PC-3 (cell line): Measurements from ENCODE around the gene PSMB7. TPM values are rescaled to one million over a fixed set of nuclear protein-coding genes. Genes with fewer than 3 reads are reported as not detected.

Source experiments
- ATAC-seq: fragments of 200-7000 bp; cut with Tn5 transposase; 2 replicates; pipeline ENCODE4 v1.9.1; 2020; ENCODE audit warnings: mild to moderate bottlenecking, moderate library complexity
- BruUV-seq: library from RNA; stranded (reverse); fragments of 400-500 nt; replicated peaks from 2 replicates; lab custom pipeline; 2021; lab: Mats Ljungman, UMichigan
- CTCF ChIA-PET: fragments of 300-600 bp; sonication (Branson Sonifier 250); formaldehyde crosslinking; loops from one replicate; lab custom pipeline; 2022; ENCODE audit warnings: antibody characterized with exemption; lab: Charles Lee
- POLR2A ChIA-PET: fragments of 300-600 bp; sonication (Branson Sonifier 250); formaldehyde crosslinking; loops from one replicate; lab custom pipeline; 2022; ENCODE audit warnings: antibody characterized with exemption; ENCODE audit not compliant: unreplicated experiment; lab: Charles Lee
- DNase-seq: peaks from one replicate; pipeline ENCODE4 v3.0.0-alpha.2; 2015
- H2AFZ ChIP-seq: fragments of 300-600 bp; sonication (generic); 2 replicates; pipeline ENCODE4 v1.6.0; 2016; ENCODE audit warnings: antibody characterized with exemption, low read length
- H3F3A ChIP-seq: fragments of 300-600 bp; sonication (generic); one replicate; pipeline ENCODE4 v1.6.0; 2017; ENCODE audit warnings: antibody characterized with exemption, low read length, control low read depth, mild to moderate bottlenecking; ENCODE audit not compliant: unreplicated experiment
- H3K27ac ChIP-seq: fragments of 300-600 bp; sonication (generic); 2 replicates; pipeline ENCODE4 v1.5.1; 2016; ENCODE audit warnings: mild to moderate bottlenecking, low read length
- H3K27me3 ChIP-seq: fragments of 300-600 bp; sonication (generic); 2 replicates; pipeline ENCODE4 v1.6.1; 2016; ENCODE audit warnings: low read length, mixed read lengths
- H3K36me3 ChIP-seq: fragments of 300-600 bp; sonication (generic); 2 replicates; pipeline ENCODE4 v1.6.1; 2016; ENCODE audit warnings: low read depth, mixed run types, low read length, mixed read lengths
- H3K4me1 ChIP-seq: fragments of 300-600 bp; sonication (generic); 2 replicates; pipeline ENCODE4 v1.5.1; 2016; ENCODE audit warnings: low read length; ENCODE audit not compliant: insufficient read depth
- H3K4me2 ChIP-seq: fragments of 300-600 bp; sonication (generic); 2 replicates; pipeline ENCODE4 v1.6.0; 2016; ENCODE audit warnings: low read length
- H3K4me3 ChIP-seq: fragments of 300-600 bp; sonication (generic); 2 replicates; pipeline ENCODE4 v1.5.1; 2016; ENCODE audit warnings: mild to moderate bottlenecking, low read length, mixed read lengths
- H3K79me2 ChIP-seq: fragments of 300-600 bp; sonication (generic); 2 replicates; pipeline ENCODE4 v1.6.1; 2017; ENCODE audit warnings: low read length, mixed read lengths
- H3K9ac ChIP-seq: fragments of 300-600 bp; sonication (generic); 2 replicates; pipeline ENCODE4 v1.6.0; 2016; ENCODE audit warnings: mild to moderate bottlenecking, low read length
- H3K9me2 ChIP-seq: fragments of 300-600 bp; sonication (generic); replicated peaks from 2 replicates; pipeline ENCODE4 v1.6.1; 2016; ENCODE audit warnings: mixed run types, low read length, mixed read lengths
- H3K9me3 ChIP-seq: fragments of 300-600 bp; sonication (generic); 2 replicates; pipeline ENCODE4 v1.6.1; 2016; ENCODE audit warnings: low read length, mixed read lengths
- H4K20me1 ChIP-seq: fragments of 300-600 bp; sonication (generic); 2 replicates; pipeline ENCODE4 v1.6.1; 2016; ENCODE audit warnings: low read length, mixed read lengths
- EZH2 ChIP-seq: fragments of 300-600 bp; sonication (generic); IDR thresholded peaks from one replicate; pipeline ENCODE4 v1.6.1; 2017; ENCODE audit warnings: antibody characterized with exemption, mild to moderate bottlenecking, low read length; ENCODE audit not compliant: unreplicated experiment
- EZH2phosphoT487 ChIP-seq: fragments of 300-600 bp; sonication (generic); IDR thresholded peaks from 2 replicates; pipeline ENCODE4 v1.6.1; 2018; ENCODE audit warnings: mild to moderate bottlenecking, antibody characterized with exemption, low read length, borderline replicate concordance
- intact Hi-C: fragments of 100-400 bp; cut with micrococcal nuclease; formaldehyde crosslinking; loops from 2 replicates; pipeline ENCODE4 v1.9.0; 2023
- total RNA-seq: library from RNA; depleted of rRNA; stranded (reverse); fragments of >200 nt; gene quantifications from 2 replicates; pipeline ENCODE4 v1.2.3, GENCODE V29; 2014
- TF ChIP-seq, protein P1 (sequence below): fragments of 300-600 bp; sonication (generic); conservative IDR thresholded peaks from 2 replicates; pipeline ENCODE4 v1.5.1; 2017; ENCODE audit warnings: antibody characterized with exemption, low read depth, mild to moderate bottlenecking, low read length

PSMB7 gene
- total RNA-seq, 1 experiment from 2014 or later: 372 TPM

DNA sequence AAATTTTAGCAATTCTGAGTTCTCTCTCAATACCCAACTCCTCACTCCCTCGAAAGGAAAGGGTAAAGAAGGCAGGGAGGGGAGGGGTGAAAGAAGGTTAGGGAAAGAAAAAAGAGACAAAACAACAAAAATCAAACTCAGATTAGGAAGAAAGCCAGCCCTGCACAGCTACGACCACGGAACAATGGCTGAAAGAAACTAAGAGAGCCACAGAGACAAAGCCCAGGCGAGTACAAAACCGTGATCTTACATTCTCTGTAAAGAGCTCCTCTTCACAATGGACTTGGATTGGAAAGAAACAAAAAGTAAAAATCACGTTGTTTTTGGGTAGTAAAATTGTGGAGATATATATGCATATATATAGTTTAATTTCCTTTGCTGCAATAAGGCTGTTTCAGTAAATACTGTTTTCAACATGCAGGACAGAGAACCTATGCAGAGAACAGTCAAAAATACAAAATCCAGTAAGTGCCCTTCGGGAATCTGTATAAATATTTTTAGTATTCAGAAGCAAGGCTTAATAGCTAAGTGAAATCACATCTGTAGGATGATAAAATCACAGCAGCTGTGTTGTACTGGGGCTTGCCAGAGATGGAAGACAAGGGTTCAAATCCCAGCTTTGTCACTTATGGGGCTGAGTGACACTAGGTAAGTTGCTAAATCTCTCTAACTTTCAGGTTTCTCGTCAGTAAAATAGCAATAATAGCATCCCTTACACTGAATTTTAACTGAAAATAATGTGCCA, 16.9 kb downstream of the PSMB7 start:
- intact Hi-C loops: loop anchor here (10.0 kb wide), 1 partner anchor 274 kb away; no protein-coding TSS in a partner anchor
- Histone ChIP-seq H3K36me3 (peaks cover 47% of the 10 kb centered on the region), H3K79me2 (peaks cover 97% of the 10 kb centered on the region), H3K27me3 (no peaks in the 10 kb centered on the region), H3K4me1 (peaks cover 12% of the 10 kb centered on the region), H3K4me3 (no peak overlapping the region), H3K9me2 (no peaks in the 10 kb centered on the region), H3K27ac (no peak overlapping the region), H3F3A (no peaks in the 10 kb centered on the region), H3K9ac (no peak overlapping the region), H3K9me3 (no peaks in the 10 kb centered on the region), H4K20me1 (peaks cover 32% of the 10 kb centered on the region), H2AFZ (no peak overlapping the region), H3K4me2 (no peak overlapping the region)
- TF ChIP-seq, protein P1, sequence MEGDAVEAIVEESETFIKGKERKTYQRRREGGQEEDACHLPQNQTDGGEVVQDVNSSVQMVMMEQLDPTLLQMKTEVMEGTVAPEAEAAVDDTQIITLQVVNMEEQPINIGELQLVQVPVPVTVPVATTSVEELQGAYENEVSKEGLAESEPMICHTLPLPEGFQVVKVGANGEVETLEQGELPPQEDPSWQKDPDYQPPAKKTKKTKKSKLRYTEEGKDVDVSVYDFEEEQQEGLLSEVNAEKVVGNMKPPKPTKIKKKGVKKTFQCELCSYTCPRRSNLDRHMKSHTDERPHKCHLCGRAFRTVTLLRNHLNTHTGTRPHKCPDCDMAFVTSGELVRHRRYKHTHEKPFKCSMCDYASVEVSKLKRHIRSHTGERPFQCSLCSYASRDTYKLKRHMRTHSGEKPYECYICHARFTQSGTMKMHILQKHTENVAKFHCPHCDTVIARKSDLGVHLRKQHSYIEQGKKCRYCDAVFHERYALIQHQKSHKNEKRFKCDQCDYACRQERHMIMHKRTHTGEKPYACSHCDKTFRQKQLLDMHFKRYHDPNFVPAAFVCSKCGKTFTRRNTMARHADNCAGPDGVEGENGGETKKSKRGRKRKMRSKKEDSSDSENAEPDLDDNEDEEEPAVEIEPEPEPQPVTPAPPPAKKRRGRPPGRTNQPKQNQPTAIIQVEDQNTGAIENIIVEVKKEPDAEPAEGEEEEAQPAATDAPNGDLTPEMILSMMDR: no peak
- no peak for DNase-seq
- no TSS peak for BruUV-seq
- no peak for ATAC-seq
- POLR2A ChIA-PET: interaction anchor here (0.5 kb wide), 1 partner anchor 309 kb away, joined by 3 read pairs; no protein-coding TSS in a partner anchor
- CTCF ChIA-PET: no interaction called here

DNA sequence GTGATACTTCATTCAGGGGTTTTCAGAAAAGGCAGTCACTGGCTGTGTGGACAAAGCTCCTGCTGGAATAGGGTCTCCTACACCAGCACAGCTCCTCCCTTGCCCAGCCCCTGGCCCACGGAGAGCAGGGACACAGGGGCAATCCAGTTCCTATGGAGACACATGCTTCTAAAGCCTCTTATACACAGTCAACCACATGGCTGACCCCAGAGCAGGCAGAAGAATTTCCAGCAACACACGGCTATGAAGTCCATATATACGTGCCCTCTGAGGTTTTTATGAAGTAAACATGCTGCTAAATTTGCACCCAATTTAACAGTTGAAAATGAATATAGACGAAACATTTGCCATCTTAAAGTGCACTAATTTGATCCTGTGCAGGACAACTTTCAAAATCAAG, 19.4 kb downstream of the PSMB7 start:
- no TSS peak for BruUV-seq
- Histone ChIP-seq H2AFZ (no peak overlapping the region), H3K9me3 (no peaks in the 10 kb centered on the region), H3K36me3 (peaks cover 25% of the 10 kb centered on the region), H4K20me1 (peaks cover 44% of the 10 kb centered on the region), H3K27ac (no peak overlapping the region), H3K9ac (no peak overlapping the region), H3K4me1 (peaks cover 33% of the 10 kb centered on the region), H3K79me2 (peaks cover 90% of the 10 kb centered on the region), H3K27me3 (no peaks in the 10 kb centered on the region), H3K4me3 (no peak overlapping the region), H3K4me2 (no peak overlapping the region), H3F3A (no peaks in the 10 kb centered on the region), H3K9me2 (no peaks in the 10 kb centered on the region)
- CTCF ChIA-PET: no interaction called here
- DNase-seq: no peak
- intact Hi-C loops: loop anchor here (10.0 kb wide), 1 partner anchor 271 kb away; no protein-coding TSS in a partner anchor
- TF ChIP-seq EZH2: no peak
- no peak for ATAC-seq
- POLR2A ChIA-PET: no interaction called here

DNA sequence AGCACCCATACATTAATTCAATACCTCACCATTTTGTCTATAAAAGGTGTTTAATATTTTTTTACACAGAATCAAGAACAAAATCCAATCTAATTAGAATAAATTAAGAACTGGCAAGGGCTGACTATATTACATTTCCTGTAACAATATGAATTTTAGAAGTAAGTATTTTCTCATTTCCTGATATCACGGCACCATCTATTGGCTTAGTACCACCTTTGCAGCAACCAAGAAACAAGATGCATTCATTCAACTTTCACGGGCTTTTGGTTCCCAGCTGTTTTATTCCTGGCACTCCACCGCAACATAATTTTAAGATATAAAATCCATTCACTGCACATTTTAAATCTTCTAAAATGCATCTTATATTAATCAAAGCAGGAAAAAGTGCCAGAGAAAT, 20.6 kb downstream of the PSMB7 start:
- DNase-seq (no peak), ATAC-seq (no peak)
- H3K79me2 ChIP-seq: peaks cover 90% of the 10 kb centered on the region
- H3F3A ChIP-seq: no peaks in the 10 kb centered on the region
- H3K4me2 ChIP-seq: no peak overlapping the region
- no peaks in the 10 kb centered on the region for H3K9me3 ChIP-seq
- no peak overlapping the region for H2AFZ ChIP-seq
- no peaks in the 10 kb centered on the region for H3K27me3 ChIP-seq
- TF ChIP-seq EZH2phosphoT487: no peak
- TF ChIP-seq EZH2: no peak
- TF ChIP-seq, protein P1: peak; percentile 26; the same call in 1 of the 2 replicates
- H3K4me3 ChIP-seq: no peak overlapping the region
- peaks cover 24% of the 10 kb centered on the region for H3K36me3 ChIP-seq
- ChIA-PET POLR2A (interaction anchor here (0.6 kb wide), 1 partner anchor 261 kb away, joined by 3 read pairs; no protein-coding TSS in a partner anchor), CTCF (interaction anchor here (0.6 kb wide), 1 partner anchor 80 kb away, joined by 3 read pairs; no protein-coding TSS in a partner anchor)
- peaks cover 49% of the 10 kb centered on the region for H4K20me1 ChIP-seq
- H3K9me2 ChIP-seq: no peaks in the 10 kb centered on the region
- no TSS peak for BruUV-seq
- H3K4me1 ChIP-seq: peaks cover 42% of the 10 kb centered on the region
- H3K9ac ChIP-seq: no peak overlapping the region
- intact Hi-C loops: loop anchor here (10.0 kb wide), 1 partner anchor 270 kb away; no protein-coding TSS in a partner anchor
- H3K27ac ChIP-seq: peak overlapping the region; percentile 82; the same call in 1 of the 2 replicates
